CD14-positive monocyte (primary cell): ENCODE results near the gene NSF. TPM values are rescaled to one million over a fixed set of nuclear protein-coding genes. Genes with fewer than 3 reads are reported as not detected.

Source experiments
- DNase-seq, 3 donors: peaks; one replicate each; pipeline ENCODE4 v3.0.0-alpha.2; 2011 to 2022
- H2AFZ ChIP-seq: 2 replicates; pipeline ENCODE4 v1.6.0; 2012; ENCODE audit warnings: mild to moderate bottlenecking, low read depth, low read length, inconsistent platforms; ENCODE audit not compliant: insufficient read depth, poor library complexity, severe bottlenecking
- H3K27ac ChIP-seq, 2 donors: 1 replicate in 1 of 2; 2 replicates in 1 of 2; pipeline ENCODE4 v1.5.1; 2012 to 2013; ENCODE audit warnings: low read length in 2 of 2, control low read depth in 1 of 2, inconsistent platforms in 1 of 2, low read depth in 1 of 2, mild to moderate bottlenecking in 1 of 2
- H3K27me3 ChIP-seq, 2 donors: one replicate each; pipeline versions ENCODE4 v1.6.0 to v1.6.1; 2011 to 2013; ENCODE audit warnings: low read length in 2 of 2; ENCODE audit not compliant: control insufficient read depth in 2 of 2, insufficient read depth in 2 of 2
- H3K36me3 ChIP-seq, 2 donors: replicated peaks in 1 of 2; 1 replicate in 1 of 2; 2 replicates in 1 of 2; pipeline versions ENCODE4 v1.5.1 to v1.6.1; 2012 to 2013; ENCODE audit warnings: low read length in 2 of 2, control low read depth in 1 of 2, inconsistent platforms in 1 of 2, mild to moderate bottlenecking in 1 of 2; ENCODE audit not compliant: insufficient read depth in 2 of 2, control insufficient read depth in 1 of 2
- H3K4me1 ChIP-seq, 2 donors: 1 replicate in 1 of 2; 2 replicates in 1 of 2; pipeline versions ENCODE4 v1.5.1 to v1.6.1; 2012 to 2013; ENCODE audit warnings: low read length in 2 of 2, control low read depth in 1 of 2, inconsistent platforms in 1 of 2, mild to moderate bottlenecking in 1 of 2, moderate library complexity in 1 of 2; ENCODE audit not compliant: insufficient read depth in 2 of 2, control insufficient read depth in 1 of 2
- H3K4me2 ChIP-seq: replicated peaks from 2 replicates; pipeline ENCODE3; 2012; ENCODE audit warnings: low read length, moderate library complexity, mild to moderate bottlenecking; ENCODE audit not compliant: poor library complexity, severe bottlenecking; ENCODE audit errors: extremely low read depth
- H3K4me3 ChIP-seq, 3 experiments: fragments of 200-600 bp in 1 of 3; sonication (generic) in 1 of 3; replicated peaks in 1 of 3; 1 replicate in 2 of 3; 2 replicates in 1 of 3; pipeline ENCODE4 v1.5.1; 2011 to 2013; ENCODE audit warnings: low read length in 3 of 3, mild to moderate bottlenecking in 3 of 3, control low read depth in 2 of 3, low read depth in 2 of 3, inconsistent platforms in 1 of 3, moderate library complexity in 1 of 3
- H3K79me2 ChIP-seq: 2 replicates; pipeline ENCODE4 v1.6.0; 2012; ENCODE audit warnings: mild to moderate bottlenecking, control low read depth, inconsistent platforms, low read length, moderate library complexity; ENCODE audit not compliant: insufficient read depth
- H3K9ac ChIP-seq: 2 replicates; pipeline ENCODE4 v1.6.0; 2017; ENCODE audit warnings: low read length, mild to moderate bottlenecking; ENCODE audit not compliant: insufficient read depth, poor library complexity, severe bottlenecking
- H3K9me3 ChIP-seq, 2 donors: replicated peaks in 1 of 2; 1 replicate in 1 of 2; 2 replicates in 1 of 2; pipeline versions ENCODE4 v1.5.1 to v1.6.1; 2012 to 2013; ENCODE audit warnings: low read length in 2 of 2, control low read depth in 1 of 2; ENCODE audit not compliant: control insufficient read depth in 1 of 2, insufficient read depth in 1 of 2
- H4K20me1 ChIP-seq: 2 replicates; pipeline ENCODE4 v1.6.0; 2012; ENCODE audit warnings: mild to moderate bottlenecking, low read length, control low read depth, moderate library complexity; ENCODE audit not compliant: insufficient read depth
- H3K27ac Mint-ChIP-seq, 7 donors: one replicate each; pipeline ENCODE4 v1.8.0; 2020; ENCODE audit warnings: mild to moderate bottlenecking in 7 of 7, mixed read lengths in 7 of 7, moderate library complexity in 6 of 7, inconsistent platforms in 2 of 7
- H3K27me3 Mint-ChIP-seq, 3 donors: one replicate each; pipeline ENCODE4 v1.8.0; 2021 to 2022; ENCODE audit warnings: low read depth in 3 of 3, mild to moderate bottlenecking in 3 of 3, mixed read lengths in 3 of 3, moderate library complexity in 3 of 3, inconsistent platforms in 1 of 3
- H3K36me3 Mint-ChIP-seq, 2 donors: one replicate each; pipeline ENCODE4 v1.8.0; 2020; ENCODE audit warnings: mixed read lengths in 2 of 2, inconsistent platforms in 1 of 2, mild to moderate bottlenecking in 1 of 2
- H3K4me1 Mint-ChIP-seq: one replicate; pipeline ENCODE4 v1.8.0; 2020; ENCODE audit warnings: mild to moderate bottlenecking, mixed read lengths
- H3K4me3 Mint-ChIP-seq, 2 donors: one replicate each; pipeline ENCODE4 v1.8.0; 2020; ENCODE audit warnings: mild to moderate bottlenecking in 2 of 2, mixed read lengths in 2 of 2, moderate library complexity in 1 of 2
- H3K9me3 Mint-ChIP-seq, 7 donors: one replicate each; pipeline ENCODE4 v1.8.0; 2020 to 2022; ENCODE audit warnings: mixed read lengths in 7 of 7, mild to moderate bottlenecking in 6 of 7, moderate library complexity in 6 of 7, inconsistent platforms in 2 of 7
- WGBS: methylation state at CpG from one replicate; pipeline ENCODE4 v1.1.5; 2013; ENCODE audit warnings: missing lambda C conversion rate; ENCODE audit not compliant: insufficient coverage; 5-methylcytosine and 5-hydroxymethylcytosine counted together
- intact Hi-C, 2 donors: fragments of 100-400 bp; cut with micrococcal nuclease; formaldehyde crosslinking; loops; one replicate each; pipeline versions ENCODE4 v1.15.0 to v1.15.1; 2023
- polyA plus RNA-seq, 3 donors: library from polyadenylated mRNA; depleted of rRNA in 1 of 3; unstranded in 2 of 3; stranded (reverse) in 1 of 3; fragments of 300-500 nt in 2 of 3; fragments of >200 nt in 1 of 3; fragmentation: Illumina TruSeq in 2 of 3; gene quantifications; 1 replicate in 2 of 3; 2 replicates in 1 of 3; pipeline ENCODE4 v1.2.3, GENCODE V29; 2012 to 2021
- TF ChIP-seq, protein P1 (sequence below): fragments of 200-600 bp; IDR thresholded peaks from one replicate; pipeline ENCODE4 v1.8.0; 2022; ENCODE audit warnings: antibody characterized with exemption, mild to moderate bottlenecking

The NSF gene
- polyA plus RNA-seq, 3 donors = 22.5 to 63.2 (median 58.0) TPM

DNA sequence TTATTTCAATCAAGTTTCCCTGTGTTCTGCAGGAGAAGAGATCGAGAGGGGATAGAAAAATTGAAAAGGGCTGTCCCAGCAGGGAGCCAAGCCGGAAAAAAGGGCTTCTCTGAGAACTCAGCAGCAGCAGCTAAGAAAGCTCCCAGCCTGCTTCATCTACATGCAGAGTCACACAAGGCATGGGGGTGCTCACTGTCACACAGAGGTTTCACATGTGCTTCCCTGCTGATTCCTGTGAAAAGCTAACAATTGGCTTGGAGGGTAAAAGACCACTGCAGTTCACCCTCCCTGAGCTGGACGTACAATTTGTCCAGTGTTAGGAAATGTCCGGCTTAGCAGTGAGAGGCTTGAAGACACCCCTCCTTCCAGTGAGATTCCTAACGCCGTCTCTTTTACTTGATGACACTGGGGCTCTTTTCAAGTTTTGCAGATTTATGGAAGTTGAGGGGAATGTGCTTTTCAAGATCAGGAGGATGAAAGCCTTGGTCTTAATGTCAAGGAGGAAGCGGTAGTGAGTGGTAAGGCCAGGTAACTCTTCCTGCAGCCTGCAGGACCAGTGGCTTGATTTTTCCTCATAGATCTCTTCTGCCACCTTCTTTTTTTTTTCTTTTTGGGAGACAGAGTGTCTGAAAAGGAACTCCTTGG is 142.4 kb downstream of the NSF start:
- Mint-ChIP-seq H3K4me3 (no peak overlapping the region), H3K36me3 (peaks cover 51 to 64% of the 10 kb centered on the region in 2 donors), H3K4me1 (peaks cover 2% of the 10 kb centered on the region), H3K27me3 (peaks cover 0 to under 1% (median 0%) of the 10 kb centered on the region in 3 donors), H3K9me3 (no peaks in the 10 kb centered on the region), H3K27ac (no peak overlapping the region)
- H3K36me3 ChIP-seq = peaks cover 57 to 72% of the 10 kb centered on the region in 2 donors
- H3K9ac ChIP-seq = no peak overlapping the region
- H3K4me3 ChIP-seq = no peak overlapping the region
- no peaks in the 10 kb centered on the region for H3K27me3 ChIP-seq
- 100% methylated on average over 1 of the region's 7 CpGs for WGBS
- no peak overlapping the region for H2AFZ ChIP-seq
- no peaks in the 10 kb centered on the region for H3K79me2 ChIP-seq
- TF ChIP-seq, protein P1, sequence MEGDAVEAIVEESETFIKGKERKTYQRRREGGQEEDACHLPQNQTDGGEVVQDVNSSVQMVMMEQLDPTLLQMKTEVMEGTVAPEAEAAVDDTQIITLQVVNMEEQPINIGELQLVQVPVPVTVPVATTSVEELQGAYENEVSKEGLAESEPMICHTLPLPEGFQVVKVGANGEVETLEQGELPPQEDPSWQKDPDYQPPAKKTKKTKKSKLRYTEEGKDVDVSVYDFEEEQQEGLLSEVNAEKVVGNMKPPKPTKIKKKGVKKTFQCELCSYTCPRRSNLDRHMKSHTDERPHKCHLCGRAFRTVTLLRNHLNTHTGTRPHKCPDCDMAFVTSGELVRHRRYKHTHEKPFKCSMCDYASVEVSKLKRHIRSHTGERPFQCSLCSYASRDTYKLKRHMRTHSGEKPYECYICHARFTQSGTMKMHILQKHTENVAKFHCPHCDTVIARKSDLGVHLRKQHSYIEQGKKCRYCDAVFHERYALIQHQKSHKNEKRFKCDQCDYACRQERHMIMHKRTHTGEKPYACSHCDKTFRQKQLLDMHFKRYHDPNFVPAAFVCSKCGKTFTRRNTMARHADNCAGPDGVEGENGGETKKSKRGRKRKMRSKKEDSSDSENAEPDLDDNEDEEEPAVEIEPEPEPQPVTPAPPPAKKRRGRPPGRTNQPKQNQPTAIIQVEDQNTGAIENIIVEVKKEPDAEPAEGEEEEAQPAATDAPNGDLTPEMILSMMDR = no peak
- H3K4me1 ChIP-seq = no peaks in the 10 kb centered on the region
- intact Hi-C loops = no loop called here
- H3K4me2 ChIP-seq = no peak overlapping the region
- DNase-seq = no peak
- H4K20me1 ChIP-seq = no peaks in the 10 kb centered on the region
- no peak overlapping the region for H3K27ac ChIP-seq
- no peaks in the 10 kb centered on the region for H3K9me3 ChIP-seq

DNA sequence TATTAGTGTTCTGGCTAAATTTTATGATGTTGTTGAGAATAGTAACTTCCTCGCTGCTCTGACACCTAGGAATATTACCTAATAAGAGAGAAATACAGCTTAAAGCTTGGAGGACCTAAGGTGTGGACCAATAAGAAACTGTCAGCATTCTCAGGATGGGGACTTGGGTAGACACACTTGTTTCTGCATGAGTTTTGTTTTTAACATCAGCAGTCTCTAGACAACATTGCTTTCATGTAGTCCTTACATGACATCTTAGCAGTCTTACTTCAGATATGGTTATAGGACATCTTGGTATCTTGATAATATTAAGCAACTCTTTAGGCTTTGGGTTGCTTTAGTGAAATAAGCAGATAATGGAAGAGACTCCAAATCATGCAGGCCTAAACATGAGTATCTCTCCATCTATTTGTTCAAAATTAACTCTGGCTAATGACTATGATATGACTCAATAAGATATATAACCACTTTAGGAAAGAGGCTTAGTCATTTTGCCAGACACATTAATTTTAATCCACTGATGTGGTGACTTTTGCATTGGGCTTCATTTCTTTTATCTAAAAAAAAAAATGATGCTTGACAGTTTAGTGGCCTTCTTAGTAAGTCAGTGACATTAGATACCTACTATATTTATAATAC is 143.5 kb downstream of the NSF start:
- Histone ChIP-seq H3K9ac (no peak overlapping the region), H3K4me3 (no peak overlapping the region), H4K20me1 (no peaks in the 10 kb centered on the region), H3K4me1 (no peaks in the 10 kb centered on the region), H2AFZ (no peak overlapping the region), H3K27ac (no peak overlapping the region), H3K4me2 (no peak overlapping the region), H3K79me2 (no peaks in the 10 kb centered on the region), H3K27me3 (no peaks in the 10 kb centered on the region), H3K36me3 (peaks cover 49 to 70% of the 10 kb centered on the region in 2 donors), H3K9me3 (no peaks in the 10 kb centered on the region)
- Mint-ChIP-seq H3K4me3 (no peak overlapping the region), H3K36me3 (peaks cover 50 to 64% of the 10 kb centered on the region in 2 donors), H3K4me1 (peaks cover 2% of the 10 kb centered on the region), H3K27me3 (no peaks in the 10 kb centered on the region), H3K27ac (no peak overlapping the region), H3K9me3 (no peaks in the 10 kb centered on the region)
- WGBS = no CpG with 5 or more reads among the region's 1 CpG
- no peak for DNase-seq
- TF ChIP-seq, protein P1 = no peak
- intact Hi-C loops = no loop called here
